Stimulated activated effector memory CD8-positive, alpha-beta T cell treated with anti-CD3 and anti-CD28 coated beads, Interleukin-12 subunit alpha, Interleukin-12 subunit beta, amount 100 ng/mL, for 72 hours (primary cell): Measurements from ENCODE around the gene GSE1.

ENCODE experiments used
- ATAC-seq: fragments of 150-1000 bp; cut with Tn5 transposase; 2 replicates; pipeline ENCODE4 v1.10.0; 2021
- DNase-seq, 2 donors: peaks; one replicate each; pipeline ENCODE4 v3.0.0; 2021 to 2022; ENCODE audit warnings: low spot score in 2 of 2
- H3K27ac Mint-ChIP-seq: one replicate; pipeline ENCODE4 v1.8.0; 2022; ENCODE audit warnings: mild to moderate bottlenecking, mixed read lengths
- H3K36me3 Mint-ChIP-seq: one replicate; pipeline ENCODE4 v1.8.0; 2022; ENCODE audit warnings: mild to moderate bottlenecking, mixed read lengths
- H3K4me1 Mint-ChIP-seq: one replicate; pipeline ENCODE4 v1.8.0; 2022; ENCODE audit warnings: mixed read lengths
- H3K4me3 Mint-ChIP-seq: one replicate; pipeline ENCODE4 v1.8.0; 2022; ENCODE audit warnings: mild to moderate bottlenecking, mixed read lengths
- H3K9me3 Mint-ChIP-seq: one replicate; pipeline ENCODE4 v1.8.0; 2022; ENCODE audit warnings: mixed read lengths

Gene GSE1

GRCh38 chr16:85605051-85605911 lies 7.8 kb upstream of the GSE1 start:
- H3K4me1 Mint-ChIP-seq = peaks cover 52% of the 10 kb centered on the region
- no peak overlapping the region for H3K4me3 Mint-ChIP-seq
- no peaks in the 10 kb centered on the region for H3K36me3 Mint-ChIP-seq
- no peak for DNase-seq
- no peaks in the 10 kb centered on the region for H3K9me3 Mint-ChIP-seq
- H3K27ac Mint-ChIP-seq = peak overlapping the region; percentile 40
- ATAC-seq = no peak

DNA sequence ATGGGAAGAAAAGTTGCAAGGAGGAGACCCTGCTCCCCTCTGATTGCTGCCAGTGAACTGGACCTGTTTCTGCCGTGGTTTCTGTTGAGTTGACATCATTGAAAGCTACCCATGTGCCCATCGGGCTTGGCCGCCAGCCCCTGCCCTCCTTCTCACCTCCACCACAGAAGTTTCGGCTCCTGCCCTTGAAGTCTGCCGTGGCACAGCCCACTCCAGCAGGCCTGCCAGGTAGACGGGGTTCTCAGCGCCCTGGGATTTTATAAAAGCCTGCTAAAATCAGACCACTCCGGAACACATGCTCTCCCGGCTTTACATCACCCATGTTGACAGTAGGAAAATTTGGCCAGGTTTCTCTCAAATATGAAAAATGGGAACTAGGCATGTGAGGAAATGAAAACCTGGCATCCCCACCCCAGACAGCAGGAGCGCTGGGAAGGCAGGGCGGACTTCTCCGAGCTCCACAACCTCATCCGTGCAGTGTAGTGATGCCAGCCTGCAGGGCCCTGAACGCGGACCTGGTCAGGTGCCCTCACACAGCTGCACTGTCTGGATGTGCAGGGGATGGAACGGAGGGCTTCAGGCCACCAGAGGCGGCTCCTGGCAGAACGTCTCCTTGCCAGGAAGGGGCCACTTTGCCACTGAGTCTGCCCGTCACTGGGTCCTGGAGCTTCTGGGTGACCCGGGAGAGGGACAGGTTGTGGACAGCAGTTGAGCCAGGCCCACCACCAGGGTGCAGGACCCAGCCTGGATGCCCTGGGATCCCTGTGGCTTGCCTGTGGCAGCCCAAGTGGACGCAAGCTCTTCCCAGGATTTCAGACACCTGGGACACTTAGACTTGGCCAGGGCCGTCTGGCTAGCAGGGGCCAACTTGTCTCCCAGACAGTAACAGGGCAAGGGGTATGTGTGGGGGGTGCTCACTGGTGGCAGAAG lies 6.9 kb upstream of the GSE1 start:
- Mint-ChIP-seq H3K4me3 (no peak overlapping the region), H3K4me1 (peaks cover 51% of the 10 kb centered on the region), H3K27ac (peak overlapping the region; percentile 40), H3K36me3 (peaks cover 7% of the 10 kb centered on the region), H3K9me3 (no peaks in the 10 kb centered on the region)
- DNase-seq (no peak), ATAC-seq (no peak)

- H3K27ac Mint-ChIP-seq = no peak overlapping the region
- no peaks in the 10 kb centered on the region for H3K9me3 Mint-ChIP-seq
- ATAC-seq (no peak), DNase-seq (no peak)
- H3K4me3 Mint-ChIP-seq = no peak overlapping the region
- peaks cover 51% of the 10 kb centered on the region for H3K4me1 Mint-ChIP-seq
- peaks cover 7% of the 10 kb centered on the region for H3K36me3 Mint-ChIP-seq
These were observed 6.2 kb upstream of the GSE1 start for GRCh38 chr16:85606904-85607303.

DNA sequence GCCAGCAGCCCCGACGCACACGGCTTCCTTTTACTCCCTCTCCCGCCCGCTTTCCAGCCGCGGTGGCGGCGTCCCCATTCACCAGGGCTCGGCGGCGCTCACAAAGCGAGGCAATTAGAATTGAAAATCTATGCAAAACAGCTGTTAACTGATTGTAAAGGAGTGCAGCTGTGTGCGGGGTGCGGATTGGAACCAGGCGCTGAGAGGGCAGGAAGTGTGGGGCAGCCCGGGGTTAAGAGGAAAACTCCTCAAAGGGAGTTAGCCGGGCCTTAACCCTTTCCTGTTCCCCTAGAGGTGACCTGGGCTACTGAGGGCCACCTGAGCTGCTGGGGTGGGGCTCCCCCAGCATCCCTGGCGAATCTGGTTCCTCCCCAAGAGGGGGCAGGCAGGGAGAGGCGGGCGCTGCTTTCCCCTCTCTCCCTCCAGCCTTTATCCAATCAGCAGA lies 5.8 kb upstream of the GSE1 start:
- Mint-ChIP-seq H3K27ac (no peak overlapping the region), H3K36me3 (peaks cover 7% of the 10 kb centered on the region), H3K4me1 (peaks cover 51% of the 10 kb centered on the region), H3K9me3 (no peaks in the 10 kb centered on the region), H3K4me3 (no peak overlapping the region)
- no peak for DNase-seq
- no peak for ATAC-seq

DNA sequence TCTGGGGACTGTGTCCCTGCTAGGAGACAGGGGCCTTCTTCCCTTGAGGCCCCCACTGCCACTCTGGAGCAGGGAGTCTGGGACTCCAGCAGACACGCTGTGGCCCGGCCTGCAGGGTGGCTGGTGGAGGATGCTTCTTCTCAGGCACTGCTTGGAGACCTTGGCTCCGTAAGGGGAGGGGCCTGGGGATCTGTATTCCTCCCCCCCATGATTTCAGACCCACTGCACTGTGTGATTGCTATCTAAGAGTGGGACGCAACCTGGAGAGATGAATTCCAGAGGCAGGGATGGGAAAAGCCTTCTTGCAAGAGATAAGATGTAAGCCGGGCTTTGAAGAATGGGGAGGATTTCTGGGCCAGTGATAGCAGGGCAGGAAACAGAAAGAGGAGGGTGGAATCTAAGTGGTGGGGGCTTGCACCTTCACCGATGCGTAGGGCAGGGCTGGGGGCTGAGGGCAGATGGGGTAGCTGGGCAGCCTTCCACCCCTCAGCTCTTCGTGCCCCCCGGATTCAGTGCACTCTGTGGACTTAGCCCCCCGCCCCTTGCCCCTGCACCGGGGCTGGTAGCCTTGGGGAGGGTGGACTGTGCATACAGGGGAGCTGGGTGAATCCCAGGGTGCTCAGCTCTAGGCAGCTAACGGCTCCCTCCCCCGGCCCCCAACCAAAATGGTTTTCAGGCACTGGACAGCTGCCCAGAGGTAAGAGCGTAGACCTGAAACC lies 5.2 kb upstream of the GSE1 start:
- Mint-ChIP-seq H3K4me1 (peaks cover 47% of the 10 kb centered on the region), H3K4me3 (no peak overlapping the region), H3K9me3 (no peaks in the 10 kb centered on the region), H3K27ac (peak overlapping the region; percentile 23), H3K36me3 (peaks cover 7% of the 10 kb centered on the region)
- DNase-seq (no peak), ATAC-seq (no peak)

DNA sequence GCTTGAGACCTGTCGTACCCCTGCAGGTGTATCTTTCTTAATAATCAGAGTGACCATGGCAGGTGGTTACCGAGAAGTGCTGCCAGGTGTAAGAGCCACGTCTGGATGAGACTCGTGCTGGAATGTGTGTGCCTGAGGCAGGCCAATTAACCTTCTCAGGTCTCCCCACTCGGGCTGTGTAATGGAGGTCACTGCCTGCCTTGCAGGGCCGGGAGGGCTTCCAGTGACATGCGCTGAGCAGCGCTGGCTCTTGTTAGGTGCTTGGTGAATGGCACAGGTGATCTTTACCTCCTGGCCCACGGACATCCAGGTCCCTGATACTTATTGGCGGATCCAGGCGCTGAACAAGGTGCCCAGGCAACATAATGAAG lies 4.6 kb upstream of the GSE1 start:
- Mint-ChIP-seq H3K4me3 (no peak overlapping the region), H3K9me3 (no peaks in the 10 kb centered on the region), H3K27ac (peak overlapping the region; percentile 23), H3K4me1 (peaks cover 45% of the 10 kb centered on the region), H3K36me3 (peaks cover 7% of the 10 kb centered on the region)
- DNase-seq (no peak), ATAC-seq (no peak)

DNA sequence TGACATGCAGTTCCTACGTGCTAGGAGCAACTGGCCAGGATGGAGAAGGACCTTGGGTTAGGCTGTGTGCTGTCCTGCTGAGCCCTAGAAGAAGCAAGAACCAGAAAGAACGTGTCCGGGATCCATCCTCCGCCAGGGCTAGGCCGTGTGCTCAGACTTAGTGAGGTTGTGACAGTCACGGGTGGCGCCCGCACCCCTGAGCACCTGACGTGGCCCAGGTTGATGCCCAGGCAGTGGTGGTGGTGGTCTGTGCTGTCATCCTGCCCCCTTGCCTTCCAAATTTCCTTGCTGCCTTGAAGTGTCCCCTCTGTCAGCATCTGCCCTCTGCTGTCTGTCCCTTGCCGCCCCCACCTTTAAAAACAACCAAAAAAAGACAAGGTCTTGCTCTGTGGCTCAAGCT lies 4.2 kb upstream of the GSE1 start:
- Mint-ChIP-seq H3K27ac (peak overlapping the region; percentile 29), H3K4me1 (peaks cover 45% of the 10 kb centered on the region), H3K36me3 (peaks cover 7% of the 10 kb centered on the region), H3K9me3 (no peaks in the 10 kb centered on the region), H3K4me3 (peak overlapping the region; percentile 68)
- DNase-seq (no peak), ATAC-seq (no peak)

GRCh38 chr16:85609539-85609938 lies 3.6 kb upstream of the GSE1 start:
- ATAC-seq = no peak
- Mint-ChIP-seq H3K27ac (peak overlapping the region; percentile 29), H3K4me3 (peak overlapping the region; percentile 68), H3K4me1 (peaks cover 45% of the 10 kb centered on the region), H3K36me3 (peaks cover 7% of the 10 kb centered on the region), H3K9me3 (no peaks in the 10 kb centered on the region)
- no peak for DNase-seq

- Mint-ChIP-seq H3K27ac (peak overlapping the region; percentile 29), H3K9me3 (no peaks in the 10 kb centered on the region), H3K36me3 (peaks cover 7% of the 10 kb centered on the region), H3K4me1 (peaks cover 50% of the 10 kb centered on the region), H3K4me3 (peak overlapping the region; percentile 68)
- no peak for ATAC-seq
- no peak for DNase-seq
These were observed 3.1 kb upstream of the GSE1 start for GRCh38 chr16:85610059-85610445.

GRCh38 chr16:85610446-85611193 lies 2.5 kb upstream of the GSE1 start:
- Mint-ChIP-seq H3K27ac (no peak overlapping the region), H3K9me3 (no peaks in the 10 kb centered on the region), H3K4me3 (peak overlapping the region; percentile 68), H3K36me3 (peaks cover 7% of the 10 kb centered on the region), H3K4me1 (peaks cover 50% of the 10 kb centered on the region)
- DNase-seq = peak; percentile 91 to 95
- peak; percentile 76 for ATAC-seq

GRCh38 chr16:85611194-85611443 lies 2.0 kb upstream of the GSE1 start:
- no peak overlapping the region for H3K27ac Mint-ChIP-seq
- DNase-seq = no peak
- H3K4me1 Mint-ChIP-seq = peaks cover 50% of the 10 kb centered on the region

DNA sequence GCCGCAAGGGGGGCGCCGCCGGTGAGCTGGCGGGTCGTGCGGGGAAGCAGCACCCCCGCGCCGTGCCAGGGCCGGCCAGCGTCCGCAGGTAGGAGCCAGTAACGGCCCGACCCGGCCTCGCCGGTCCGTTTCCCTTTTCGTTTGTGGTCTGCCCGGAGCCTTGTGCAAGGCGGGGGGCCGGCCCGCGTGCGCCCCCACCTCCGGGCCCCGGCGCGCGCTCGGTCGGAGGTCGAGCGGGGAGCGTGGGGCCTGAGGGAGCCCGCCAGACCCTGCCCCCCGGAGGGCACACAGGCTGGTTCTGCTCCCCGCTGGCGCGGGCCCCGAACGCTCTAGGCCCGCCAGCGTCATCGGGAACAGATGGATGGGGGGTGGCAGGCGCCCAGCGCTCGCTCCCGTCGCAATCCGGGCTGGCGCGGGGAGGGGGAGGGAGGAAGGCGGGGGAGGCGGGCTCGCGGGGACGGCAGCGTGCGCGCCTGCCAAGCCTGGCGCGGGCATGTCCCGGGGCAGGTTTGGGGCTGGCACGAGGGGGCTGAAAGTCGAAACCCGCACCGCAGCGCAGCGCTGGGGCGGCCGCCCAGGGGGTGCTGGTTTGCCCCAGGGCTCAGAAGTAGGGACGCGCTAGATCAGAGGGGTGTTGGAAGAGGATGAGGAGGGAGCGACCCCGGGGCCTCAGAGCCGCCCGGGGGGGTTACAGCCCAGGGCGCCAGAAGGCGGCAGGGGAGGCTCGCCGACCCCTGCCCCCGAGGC lies 1.5 kb upstream of the GSE1 start:
- Mint-ChIP-seq H3K4me3 (peak overlapping the region; percentile 68), H3K4me1 (peaks cover 53% of the 10 kb centered on the region), H3K27ac (no peak overlapping the region), H3K36me3 (peaks cover 7% of the 10 kb centered on the region), H3K9me3 (no peaks in the 10 kb centered on the region)
- ATAC-seq = peak; percentile 3
- DNase-seq = peak; percentile 39 to 80

More at GRCh38 chr16:85611194-85611443, 2.0 kb upstream of the GSE1 start:
- Mint-ChIP-seq H3K4me3 (peak overlapping the region; percentile 68), H3K36me3 (peaks cover 7% of the 10 kb centered on the region), H3K9me3 (no peaks in the 10 kb centered on the region)
- no peak for ATAC-seq

DNA sequence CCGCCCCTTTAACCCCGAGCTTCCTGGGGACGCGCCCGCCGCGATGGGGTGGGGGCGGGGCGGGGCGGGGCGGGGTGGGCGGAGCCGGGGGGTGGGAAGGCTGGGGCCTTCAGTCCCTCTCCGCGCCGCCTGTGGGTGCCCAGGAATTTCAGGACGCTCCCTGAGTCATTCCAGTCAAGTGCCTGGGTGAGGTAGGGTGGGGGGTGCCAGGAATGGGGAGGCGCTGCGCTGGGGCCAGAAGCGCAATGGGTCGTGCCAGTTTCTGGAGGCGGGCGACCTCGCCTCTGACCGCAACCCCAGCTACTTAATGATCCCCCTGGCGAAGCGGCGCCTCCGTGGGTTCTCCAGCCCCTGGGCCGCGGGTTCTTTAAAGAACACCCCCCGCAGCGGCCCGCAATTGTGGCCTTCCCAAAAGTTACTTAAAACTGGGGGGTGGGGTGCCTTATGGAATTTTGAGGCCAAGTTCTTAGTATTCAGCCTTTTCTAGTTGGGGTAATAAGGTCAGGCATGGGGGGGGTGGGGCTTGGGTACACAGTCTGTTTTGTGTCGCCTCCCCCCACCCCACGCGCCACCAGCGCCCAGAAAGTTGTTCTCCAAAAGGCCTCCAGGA lies 826 bp upstream of the GSE1 start:
- ATAC-seq (peak; percentile 1), DNase-seq (peak in 1 of 2 donors; percentile 31)
- peaks cover 60% of the 10 kb centered on the region for H3K4me1 Mint-ChIP-seq
- H3K9me3 Mint-ChIP-seq = no peaks in the 10 kb centered on the region
- peaks cover 12% of the 10 kb centered on the region for H3K36me3 Mint-ChIP-seq
- peak overlapping the region; percentile 68 for H3K4me3 Mint-ChIP-seq
- H3K27ac Mint-ChIP-seq = no peak overlapping the region
